ENCODE measurements around the gene SRI.
A peak's percentile ranks its signal among the peaks of the same experiment; 100 is the strongest.
"Not testable (repeated sequence)": the region's sequence is repeated elsewhere in the genome, so short reads cannot be mapped to it uniquely, and the experiment has no call there.

SRI gene, protein sequence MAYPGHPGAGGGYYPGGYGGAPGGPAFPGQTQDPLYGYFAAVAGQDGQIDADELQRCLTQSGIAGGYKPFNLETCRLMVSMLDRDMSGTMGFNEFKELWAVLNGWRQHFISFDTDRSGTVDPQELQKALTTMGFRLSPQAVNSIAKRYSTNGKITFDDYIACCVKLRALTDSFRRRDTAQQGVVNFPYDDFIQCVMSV

GRCh38 chr7:88219781-88220747 lies at the start of gene SRI:
Gene SRI (minus strand): TSS chr7:88220038. CDS start chr7:88220026, 12 bp downstream.
- DNase-seq (ENCODE audit: low read depth in 2 of 3, low spot score in 2 of 3): peak; percentile 75 to 86 (median 85)

- DNase-seq (ENCODE audit: low read depth in 2 of 3, low spot score in 2 of 3): no peak
Observed at GRCh38 chr7:88269586-88269985, 49.7 kb upstream of the SRI start.

- no peak for DNase-seq (ENCODE audit: low read depth in 2 of 3, low spot score in 2 of 3)
Observed at GRCh38 chr7:88268858-88269257, 49.0 kb upstream of the SRI start.

- no peak for DNase-seq (ENCODE audit: low read depth in 2 of 3, low spot score in 2 of 3)
Observed at GRCh38 chr7:88268051-88268450, 48.2 kb upstream of the SRI start.

DNA sequence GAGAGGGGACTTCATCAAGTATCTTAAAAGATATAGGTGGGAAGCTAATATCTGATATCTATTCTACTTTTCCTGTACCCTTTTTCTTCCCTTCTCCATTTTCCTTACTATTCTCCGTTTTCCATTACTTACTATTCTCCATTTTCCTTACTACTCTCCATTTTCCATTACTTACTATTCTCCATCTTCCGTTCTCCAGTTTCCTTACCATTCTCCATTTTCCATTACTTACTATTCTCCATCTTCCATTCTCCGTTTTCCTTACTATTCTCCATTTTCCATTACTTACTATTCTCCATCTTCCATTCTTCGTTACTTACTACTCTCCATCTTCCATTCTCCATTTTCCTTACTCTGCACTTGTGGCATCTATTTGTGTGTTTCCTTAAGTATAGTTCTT lies 47.6 kb upstream of the SRI start:
- no peak for DNase-seq (ENCODE audit: low read depth in 2 of 3, low spot score in 2 of 3)

- not testable (repeated sequence) for DNase-seq (ENCODE audit: low read depth in 2 of 3, low spot score in 2 of 3)
Observed at GRCh38 chr7:88264987-88265386, 45.1 kb upstream of the SRI start.

DNA sequence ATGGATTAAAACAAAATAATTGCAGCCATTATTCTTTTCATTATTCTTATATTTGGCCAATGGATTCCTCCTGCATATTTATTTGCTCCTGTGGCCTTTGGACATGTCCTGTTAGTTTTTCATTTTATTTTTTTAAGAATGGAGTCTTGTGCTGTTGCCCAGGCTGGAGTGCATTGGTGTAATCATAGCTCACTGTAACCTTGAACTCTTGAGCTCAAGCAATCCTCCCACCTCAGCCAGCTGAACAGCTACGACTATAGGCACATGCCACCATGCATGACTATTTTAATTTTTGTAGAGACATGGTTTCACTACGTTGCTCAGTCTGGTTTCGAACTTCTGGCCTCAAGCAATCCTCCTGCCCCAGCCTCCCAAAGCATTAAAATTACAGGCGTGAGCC lies 42.7 kb upstream of the SRI start:
- DNase-seq (ENCODE audit: low read depth in 2 of 3, low spot score in 2 of 3): no peak

DNA sequence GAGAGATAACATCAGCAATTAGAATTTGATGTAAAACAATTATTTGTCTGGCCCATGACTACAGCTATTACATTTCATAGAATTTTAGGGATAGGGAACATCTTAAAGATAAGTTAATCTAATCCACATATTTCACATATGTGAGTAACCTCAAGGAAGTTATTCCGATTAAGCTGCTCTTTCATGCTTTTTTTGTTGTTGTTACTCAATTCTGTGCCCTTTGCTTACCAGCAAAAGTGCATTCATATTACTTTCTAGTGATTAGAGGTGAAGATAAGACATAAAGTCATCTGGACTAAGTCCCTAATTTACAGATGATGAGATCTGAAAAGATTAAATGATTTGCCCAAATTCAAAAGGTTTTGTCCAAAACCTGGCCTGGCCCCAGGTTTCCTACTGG lies 40.9 kb upstream of the SRI start:
- no peak for DNase-seq (ENCODE audit: low read depth in 2 of 3, low spot score in 2 of 3)

DNA sequence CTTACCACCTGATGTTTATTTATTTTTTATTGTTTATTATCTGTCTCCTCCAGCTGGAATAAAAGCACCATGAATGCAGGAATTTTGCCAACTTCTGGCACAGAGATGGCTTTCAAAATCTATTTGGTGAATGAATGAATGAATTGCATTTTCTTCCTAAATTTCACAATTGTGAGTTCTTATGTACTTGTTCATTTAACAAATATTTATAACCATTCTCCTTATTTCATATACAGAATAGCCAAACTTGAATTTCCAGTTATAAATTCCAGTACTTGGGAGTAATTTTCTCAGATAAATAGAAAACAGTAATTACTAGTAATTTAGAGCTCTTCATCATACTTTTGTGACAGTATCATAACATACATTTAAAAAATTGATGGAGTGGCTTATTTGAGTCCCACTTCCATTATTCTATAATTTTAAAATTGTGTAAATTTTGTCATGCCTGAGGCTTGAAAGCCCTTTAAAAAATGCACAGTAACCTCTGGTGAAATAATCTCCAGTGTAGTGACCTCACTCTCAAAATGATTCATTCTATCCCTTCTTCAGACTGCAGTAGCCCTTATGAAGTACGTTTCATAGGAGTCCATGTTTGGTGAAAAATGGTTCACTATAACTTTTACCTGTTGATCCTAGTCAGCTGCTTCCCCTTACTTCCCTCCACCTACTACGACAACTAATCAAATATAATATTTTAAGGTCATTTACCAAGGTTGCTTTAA lies 40.0 kb upstream of the SRI start:
- DNase-seq (ENCODE audit: low read depth in 2 of 3, low spot score in 2 of 3): no peak

DNA sequence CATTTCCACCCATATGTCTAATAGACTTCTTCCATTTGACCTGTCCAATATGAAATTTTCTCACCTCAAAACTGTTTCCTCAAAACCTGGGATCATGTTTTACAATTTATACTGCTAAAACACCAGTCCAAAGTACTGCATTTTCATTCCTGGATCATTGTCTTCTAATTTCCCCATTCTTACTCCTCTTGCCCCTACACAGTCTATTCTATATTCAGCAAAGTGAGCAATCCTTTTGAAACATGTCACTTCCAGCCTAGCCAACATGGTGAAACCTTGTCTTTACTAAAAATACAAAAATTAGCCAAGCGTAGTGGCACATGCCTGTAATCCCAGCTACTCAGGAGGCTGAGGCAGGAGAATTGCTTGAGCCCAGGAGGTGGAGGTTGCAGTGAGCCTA lies 38.5 kb upstream of the SRI start:
- not testable (repeated sequence) for DNase-seq (ENCODE audit: low read depth in 2 of 3, low spot score in 2 of 3)

- DNase-seq (ENCODE audit: low read depth in 2 of 3, low spot score in 2 of 3): no peak
Observed at GRCh38 chr7:88256906-88257305, 37.1 kb upstream of the SRI start.

GRCh38 chr7:88254721-88255424 lies 35.0 kb upstream of the SRI start:
- DNase-seq (ENCODE audit: low read depth in 2 of 3, low spot score in 2 of 3): no peak

GRCh38 chr7:88253640-88254039 lies 33.8 kb upstream of the SRI start:
- no peak for DNase-seq (ENCODE audit: low read depth in 2 of 3, low spot score in 2 of 3)

DNA sequence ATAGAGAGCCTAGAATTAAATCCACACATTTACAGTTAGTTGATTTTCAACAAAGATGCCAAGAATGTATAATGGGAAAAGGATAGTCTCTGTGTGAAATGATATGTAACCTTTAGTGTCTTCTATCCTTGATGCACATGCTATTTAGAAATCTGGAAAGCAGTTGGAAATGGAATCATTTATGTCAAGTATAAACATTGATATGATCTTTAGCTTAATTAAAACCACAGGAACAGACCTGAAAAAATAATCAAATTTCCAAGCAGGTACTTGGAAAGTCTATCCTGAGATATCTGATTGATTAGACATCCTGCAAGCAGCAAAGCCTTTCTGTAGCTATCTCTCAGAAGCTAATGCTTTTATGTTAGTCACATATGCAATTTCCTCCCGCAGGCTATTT lies 24.4 kb upstream of the SRI start:
- DNase-seq (ENCODE audit: low read depth in 2 of 3, low spot score in 2 of 3): no peak

DNA sequence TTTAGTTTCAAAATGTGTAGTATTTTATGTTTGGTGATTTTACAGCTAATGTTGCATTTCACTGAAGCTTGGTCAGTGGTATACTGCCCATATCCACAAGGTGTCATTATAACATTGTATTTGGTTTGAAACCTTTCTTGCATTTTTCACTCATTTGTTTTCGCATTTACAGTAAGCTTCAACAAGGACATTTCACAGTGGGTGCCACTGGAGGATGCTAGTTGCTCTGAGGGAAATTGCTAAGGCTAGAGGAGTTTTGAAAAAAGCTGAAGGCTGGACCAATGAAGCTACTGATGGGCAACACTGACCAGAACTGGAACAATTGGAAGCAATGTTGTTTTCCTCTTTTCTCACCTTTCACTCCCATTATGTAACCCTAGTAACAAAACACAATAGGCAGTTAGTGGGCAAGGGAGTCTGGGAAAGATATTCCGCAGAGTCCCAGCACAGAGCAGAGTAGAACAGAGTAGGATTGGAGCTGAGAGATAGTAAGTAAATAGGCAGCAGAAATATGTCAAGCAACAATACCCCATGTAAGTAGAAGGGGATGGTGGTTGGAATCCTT lies 23.6 kb upstream of the SRI start:
- DNase-seq (ENCODE audit: low read depth in 2 of 3, low spot score in 2 of 3): no peak

DNA sequence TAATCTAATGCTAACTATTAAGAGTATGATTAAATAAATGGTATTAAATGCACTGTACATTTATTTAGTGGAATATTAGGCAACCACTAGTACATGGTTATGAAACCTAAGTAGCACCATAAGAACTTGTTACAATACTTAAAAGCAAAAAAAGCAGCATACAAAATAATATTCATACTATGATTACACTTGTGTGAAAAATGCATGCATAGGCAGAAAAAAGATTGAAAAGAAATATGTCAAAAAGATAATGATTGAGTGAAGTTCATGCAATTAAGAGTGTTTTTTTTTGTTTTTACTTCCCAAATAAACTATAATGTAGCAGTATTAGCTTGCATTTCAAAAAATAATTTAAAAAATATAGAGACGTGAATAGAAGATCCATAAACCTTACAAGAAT lies 20.0 kb upstream of the SRI start:
- DNase-seq (ENCODE audit: low read depth in 2 of 3, low spot score in 2 of 3): no peak

DNA sequence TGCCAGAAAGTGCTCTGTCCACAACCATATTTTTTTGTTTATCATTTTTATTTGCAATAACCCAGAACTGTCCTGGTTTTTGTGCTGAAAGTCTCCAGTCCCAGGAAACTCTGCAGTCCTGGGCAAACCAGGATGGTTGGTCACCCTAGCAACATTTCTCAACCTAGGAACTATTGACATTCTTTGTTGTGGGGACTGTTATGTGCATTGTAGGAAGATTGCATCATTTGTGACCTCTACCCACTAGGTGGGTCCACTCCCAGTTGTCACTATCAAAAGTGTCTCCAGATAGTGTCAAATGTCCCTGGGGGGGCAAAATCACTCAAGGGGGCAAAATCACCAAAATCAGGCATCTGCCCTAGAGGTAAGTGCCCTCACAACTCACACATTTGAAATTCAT lies 14.0 kb upstream of the SRI start:
- DNase-seq (ENCODE audit: low read depth in 2 of 3, low spot score in 2 of 3): no peak

DNA sequence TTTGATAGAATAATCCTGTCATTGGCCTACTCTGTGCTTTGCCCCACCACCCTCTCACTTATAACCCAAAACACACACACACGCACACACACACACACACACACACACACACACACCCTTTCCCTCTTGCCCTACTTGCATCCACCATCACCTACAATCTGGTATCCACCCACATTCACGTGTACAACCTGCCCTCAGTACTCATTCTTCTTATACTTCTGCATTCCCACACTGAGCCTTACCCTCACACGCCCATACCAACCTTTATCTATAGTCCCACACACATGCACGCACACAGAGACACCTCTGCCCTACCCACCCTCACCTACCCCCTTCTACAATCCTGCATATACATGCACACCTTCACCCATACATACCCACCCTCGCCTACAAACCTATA lies 10.8 kb upstream of the SRI start:
- DNase-seq (ENCODE audit: low read depth in 2 of 3, low spot score in 2 of 3): no peak

GRCh38 chr7:88229302-88229995 lies 9.6 kb upstream of the SRI start:
- DNase-seq (ENCODE audit: low read depth in 2 of 3, low spot score in 2 of 3): no peak

DNA sequence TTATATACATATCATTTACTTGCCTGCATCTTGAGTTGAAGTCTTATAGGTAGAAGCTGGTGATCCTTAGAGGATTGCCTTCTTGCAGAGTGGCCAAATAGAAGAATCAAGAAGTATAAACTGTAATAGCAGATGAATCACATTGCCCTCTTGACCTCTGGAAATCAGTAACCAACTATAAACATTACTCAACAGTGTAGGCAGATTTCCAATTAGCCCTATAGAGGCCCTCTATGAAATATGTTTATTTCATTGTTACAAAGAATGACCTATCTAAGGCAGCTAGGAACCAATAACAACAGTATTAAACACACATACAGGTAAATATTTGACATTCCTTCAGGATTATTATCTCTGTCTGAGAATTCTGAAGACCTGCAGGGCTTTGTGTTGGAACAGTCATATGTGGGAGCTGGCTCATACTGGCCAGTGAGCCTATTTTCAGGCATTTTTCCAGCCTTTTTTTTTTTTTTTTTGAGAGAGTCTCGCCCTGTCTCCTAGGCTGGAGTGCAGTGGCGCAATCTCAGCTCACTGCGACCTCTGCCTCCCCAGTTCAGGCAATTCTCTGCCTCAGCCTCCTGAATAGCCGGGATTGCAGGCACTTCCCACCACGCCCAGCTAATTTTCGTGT lies 7.2 kb upstream of the SRI start:
- DNase-seq (ENCODE audit: low read depth in 2 of 3, low spot score in 2 of 3): no peak

All from activated CD8-positive, alpha-beta memory T cell treated with anti-CD3 and anti-CD28 coated beads for 48 hours (primary cell).